CD4-positive, alpha-beta T cell treated with Interferon alpha-2 for 1 hour (primary cell): Measurements from ENCODE around the gene ARHGEF4.

ENCODE experiments used
- DNase-seq, 2 donors: peaks; one replicate each; pipeline ENCODE4 v3.0.0-alpha.2; 2020 to 2022

The ARHGEF4 gene

DNA sequence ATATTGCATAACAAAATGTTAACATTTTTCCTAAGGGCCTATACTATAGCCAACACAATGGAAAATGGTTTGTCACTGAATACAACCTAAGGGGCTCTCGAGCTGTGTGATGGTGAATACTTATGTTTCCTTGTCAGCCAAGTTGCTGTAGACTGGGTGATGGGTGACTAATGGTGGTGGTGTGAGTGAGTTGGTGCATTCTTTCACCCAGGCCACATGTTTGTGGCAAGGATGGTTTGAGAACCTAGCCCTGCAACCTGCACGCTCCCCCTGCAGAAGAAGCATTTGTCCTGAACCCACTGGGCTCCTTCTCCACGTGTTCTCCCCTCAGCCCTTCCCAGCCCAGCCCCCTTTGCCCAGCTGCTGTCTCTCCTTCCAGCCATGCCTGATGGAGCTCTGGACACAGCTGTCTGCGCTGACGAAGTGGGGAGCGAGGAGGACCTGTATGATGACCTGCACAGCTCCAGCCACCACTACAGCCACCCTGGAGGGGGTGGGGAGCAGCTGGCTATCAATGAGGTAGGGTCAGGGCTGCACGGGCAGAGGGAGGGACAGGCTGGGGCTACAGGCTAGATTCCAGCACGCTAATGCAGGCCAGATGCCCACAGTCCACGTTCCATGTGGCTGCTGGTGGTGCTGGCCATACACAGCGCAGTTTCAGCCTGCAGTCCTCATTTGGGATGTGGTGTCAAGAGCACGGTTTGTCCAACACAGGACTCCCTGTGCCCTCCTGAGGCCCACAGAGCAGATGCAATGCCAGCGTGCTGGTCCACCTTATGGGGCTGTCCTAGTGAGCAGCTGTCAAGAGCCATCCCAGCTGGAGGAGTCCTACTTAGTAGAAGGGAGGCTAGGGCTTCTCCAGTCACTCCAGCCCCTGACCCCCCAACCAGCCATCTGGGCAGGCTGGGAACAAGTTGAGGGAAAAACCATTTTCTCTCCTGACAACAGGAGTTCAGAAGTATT is 191.1 kb downstream of the ARHGEF4 start:
- no peak for DNase-seq

DNA sequence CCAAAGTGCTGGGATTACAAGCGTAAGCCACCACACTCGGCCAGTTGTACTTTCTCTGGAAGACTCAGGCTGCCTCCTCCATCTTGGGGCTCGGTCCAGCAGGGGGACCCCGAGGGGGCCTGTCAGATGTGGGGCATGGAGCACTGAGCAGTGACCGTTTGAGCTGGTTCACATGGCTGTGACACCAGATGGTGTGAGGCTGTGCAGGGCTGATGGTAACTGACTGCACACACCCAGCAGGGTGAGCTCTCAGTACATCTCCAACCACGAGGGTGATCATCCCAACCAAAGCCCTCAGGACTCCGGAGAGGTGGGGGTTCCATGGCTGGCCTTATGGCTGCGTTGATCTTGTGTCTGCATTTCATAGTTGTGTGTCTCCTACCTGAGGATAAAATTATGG is 193.1 kb downstream of the ARHGEF4 start:
- DNase-seq = no peak

DNA sequence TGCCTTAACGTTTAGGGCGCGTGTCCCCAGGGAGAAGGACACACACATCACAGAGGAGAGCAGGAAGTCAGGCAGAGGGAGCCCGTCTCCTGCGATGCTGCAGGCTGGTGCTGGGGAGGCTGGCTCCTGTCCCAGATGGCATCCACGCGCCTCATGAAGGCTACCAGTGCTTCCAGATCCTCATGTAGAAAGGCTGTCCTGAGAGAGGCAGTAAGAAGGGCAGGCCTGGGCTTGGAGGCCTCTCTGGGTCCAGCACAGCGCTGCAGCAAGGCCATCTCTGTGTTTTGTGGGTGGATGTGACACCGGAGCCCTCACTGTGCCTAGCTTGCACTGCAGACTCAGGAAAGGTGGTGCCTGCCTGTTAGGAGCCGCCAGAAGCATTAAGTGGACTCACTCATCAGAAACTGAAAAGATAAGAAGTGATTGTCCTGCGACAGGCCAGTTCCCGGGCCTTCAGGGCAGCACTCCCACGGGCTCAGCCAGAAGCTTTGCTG is 193.8 kb downstream of the ARHGEF4 start:
- no peak for DNase-seq

DNA sequence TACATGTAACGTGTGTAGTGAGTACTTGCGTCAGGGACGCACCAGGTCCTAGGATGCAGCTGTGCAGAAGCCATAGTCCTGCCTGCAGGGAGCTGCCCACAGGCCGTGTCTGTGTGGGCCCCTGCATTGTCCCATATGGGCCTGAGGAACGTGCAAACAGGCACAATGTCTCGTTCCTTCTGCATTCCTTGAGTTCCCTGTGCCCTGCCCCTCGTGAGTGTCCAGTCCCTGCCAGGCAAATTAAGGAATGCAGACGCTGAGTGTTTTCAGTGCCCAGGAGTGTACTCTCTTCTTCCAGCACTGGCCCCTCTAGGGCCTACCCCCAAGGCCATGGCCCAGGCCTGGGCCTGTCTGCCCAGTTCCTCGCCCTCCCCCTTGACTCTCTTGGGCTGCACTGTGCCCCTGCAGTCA is 194.7 kb downstream of the ARHGEF4 start:
- no peak for DNase-seq

DNA sequence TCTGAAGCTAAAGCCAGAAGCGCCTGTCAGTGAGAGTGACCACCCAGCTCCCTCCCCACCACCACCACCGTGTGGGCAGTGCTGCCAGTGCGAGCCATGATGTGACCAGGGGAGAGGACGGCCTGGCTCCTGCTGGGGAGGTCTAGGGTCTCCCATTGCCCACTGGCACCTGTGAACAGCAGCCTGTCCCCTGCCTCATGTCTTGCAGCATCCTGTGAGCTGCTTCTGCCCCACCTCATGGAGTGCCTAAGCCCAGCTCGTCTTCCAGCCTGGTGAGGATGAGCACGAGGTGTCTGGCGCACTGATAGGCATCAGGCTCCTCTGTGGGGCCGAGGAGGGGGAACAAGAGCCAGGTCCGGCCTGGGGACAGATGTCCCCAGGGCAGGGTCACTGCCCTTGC is 195.2 kb downstream of the ARHGEF4 start:
- no peak for DNase-seq

DNA sequence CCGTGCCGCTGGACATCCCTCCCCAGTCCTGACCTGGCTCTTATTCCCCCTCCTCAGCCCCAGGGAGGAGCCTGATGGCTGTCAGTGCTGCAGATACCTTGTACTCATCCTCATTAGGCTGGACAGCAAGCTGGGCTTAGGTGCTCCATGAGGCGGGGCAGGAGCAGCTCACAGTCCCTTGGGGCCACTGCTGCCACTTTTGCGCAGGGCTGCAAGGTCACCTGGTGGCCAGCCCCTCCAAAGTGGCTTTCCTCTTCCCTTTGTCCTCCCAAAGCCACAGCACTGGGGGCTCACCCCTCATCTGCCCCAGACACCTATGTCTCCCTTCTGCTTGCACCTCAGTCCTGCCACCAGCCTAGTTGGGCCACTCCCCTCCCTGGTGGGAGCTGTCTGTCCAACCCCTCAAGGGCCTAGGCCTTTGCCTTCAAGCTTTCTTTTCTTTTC is 195.7 kb downstream of the ARHGEF4 start:
- DNase-seq = no peak

DNA sequence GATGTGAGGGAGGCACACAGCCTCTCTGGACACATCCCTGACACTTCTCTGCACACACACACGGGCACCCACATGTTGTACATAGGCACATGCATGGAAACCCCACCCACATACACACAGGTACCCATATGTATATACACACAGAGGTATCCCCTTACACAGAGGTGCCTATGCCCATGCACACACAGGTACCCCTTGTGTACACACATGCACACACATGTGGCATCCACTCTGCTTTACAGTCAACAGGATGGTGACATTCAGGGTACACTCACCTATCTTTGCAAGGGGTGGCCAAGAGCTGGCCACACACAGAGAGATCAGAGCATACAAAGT is 197.0 kb downstream of the ARHGEF4 start:
- DNase-seq = no peak

DNA sequence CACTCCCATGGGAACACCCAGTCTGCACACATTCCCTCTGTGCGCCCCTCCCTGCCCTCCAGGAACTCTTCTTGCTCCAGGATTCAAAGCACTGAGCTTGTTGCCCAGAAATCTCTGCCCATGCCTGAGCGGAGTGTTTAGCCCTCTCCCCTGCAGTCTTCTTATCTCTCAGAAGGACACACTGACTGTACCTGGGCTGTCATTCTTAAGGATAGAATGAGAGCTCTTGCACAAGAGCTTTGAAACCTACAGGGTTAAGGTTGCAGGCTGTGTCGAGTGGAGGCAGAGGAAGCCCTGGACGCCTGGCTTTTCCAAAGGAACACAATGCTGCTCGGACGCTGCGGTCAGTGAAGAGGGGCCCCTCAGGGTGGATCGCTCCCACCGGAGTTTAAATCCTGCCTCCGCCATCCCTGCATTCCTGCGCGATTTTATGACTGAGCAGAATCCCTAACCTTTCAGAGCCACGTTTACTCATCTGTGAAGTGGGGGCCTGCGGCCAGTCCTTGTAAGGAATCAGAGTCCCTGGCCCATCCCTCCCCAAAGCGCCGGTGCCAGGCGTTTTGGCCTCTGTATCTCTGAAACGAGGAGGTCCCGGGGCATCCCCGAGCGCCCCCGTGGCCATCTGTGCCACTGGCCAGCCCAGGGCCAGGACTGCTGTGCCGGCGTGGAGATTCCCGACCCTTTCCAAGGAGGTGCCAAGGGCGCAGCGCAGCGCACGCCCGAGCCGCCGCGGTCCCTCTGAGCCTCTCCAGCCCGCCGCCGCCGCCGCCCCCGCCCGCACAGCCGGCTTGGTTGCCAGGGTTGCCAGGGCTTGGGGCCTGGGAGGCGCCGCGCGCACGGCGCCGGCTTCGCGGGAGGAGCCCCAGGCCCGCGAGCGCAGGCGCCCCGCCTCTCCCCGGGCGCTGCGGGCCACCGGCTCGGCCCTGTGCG is 197.7 kb downstream of the ARHGEF4 start:
- no peak for DNase-seq

DNA sequence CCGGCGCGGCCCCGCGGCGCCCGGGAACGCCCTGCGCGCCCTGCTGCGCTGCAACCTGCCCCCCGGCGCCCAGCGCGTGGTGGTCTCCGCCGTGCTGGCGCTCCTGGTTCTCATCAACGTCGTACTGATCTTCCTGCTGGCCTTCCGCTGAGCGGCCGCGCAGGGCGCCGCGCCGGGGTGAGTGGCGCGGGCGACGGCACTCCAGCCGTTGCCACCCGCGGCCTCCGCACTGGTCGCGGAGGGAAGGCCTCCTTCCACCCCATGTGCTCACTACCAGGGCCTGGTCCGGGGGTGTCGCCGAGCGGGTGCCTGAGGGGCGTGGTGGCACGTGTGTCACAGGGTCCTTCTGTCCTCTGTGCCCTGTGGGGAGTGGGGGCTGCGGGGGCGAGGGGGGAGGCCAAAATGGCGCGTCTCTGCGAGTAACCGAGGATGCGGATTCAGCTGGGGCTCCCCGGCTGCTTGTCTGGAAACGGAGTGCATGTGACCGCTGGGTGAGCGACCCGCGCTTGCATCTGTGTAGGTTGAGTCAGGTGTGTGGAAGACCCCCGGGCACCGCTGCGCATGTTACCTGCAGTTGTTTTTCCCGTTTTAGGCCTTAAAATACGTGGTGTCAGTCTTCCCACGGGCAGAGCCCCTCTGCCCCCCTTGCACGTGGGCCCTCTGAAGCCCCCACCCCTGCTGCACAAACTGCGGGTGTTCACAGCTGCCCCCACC is 198.6 kb downstream of the ARHGEF4 start:
- DNase-seq = no peak

DNA sequence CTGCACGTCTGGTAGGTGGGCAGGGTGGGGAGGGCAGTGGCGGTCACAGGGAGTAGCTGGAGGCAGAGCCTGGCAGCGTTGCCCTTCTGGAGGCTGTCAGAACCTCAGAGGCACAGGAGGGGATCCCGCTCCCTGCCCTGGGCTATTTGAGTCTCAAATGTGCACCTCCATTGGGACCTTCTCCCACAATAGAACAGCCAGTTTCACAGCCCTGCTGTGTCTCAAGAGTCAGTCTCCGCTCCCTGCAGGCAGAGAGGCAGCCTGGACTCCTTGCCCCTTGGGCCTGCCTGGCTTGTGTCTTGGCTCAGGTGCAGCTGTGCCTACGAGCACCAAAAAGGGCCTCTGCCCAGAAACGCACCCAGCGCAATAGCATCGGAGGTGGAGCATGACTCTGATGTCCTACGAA is 199.1 kb downstream of the ARHGEF4 start:
- no peak for DNase-seq

DNA sequence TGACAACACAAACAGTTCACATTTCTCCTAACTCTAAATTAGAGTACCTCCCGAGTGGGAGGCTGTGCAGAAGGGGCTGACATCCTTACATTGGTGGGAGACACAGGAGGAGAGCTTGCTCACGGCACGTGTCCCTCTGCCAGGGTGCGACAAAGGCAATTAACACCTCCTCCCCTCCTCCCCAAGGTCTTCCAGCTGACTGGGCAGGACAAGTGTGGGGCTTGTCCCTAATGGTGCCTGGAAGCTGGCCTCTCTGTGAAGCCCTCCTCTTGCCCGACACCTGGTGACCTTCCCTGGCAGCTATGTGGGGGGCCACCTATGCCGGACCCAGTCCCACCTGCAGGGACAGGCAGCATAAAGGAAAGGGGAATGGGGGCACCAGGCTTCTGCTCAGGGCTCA is 199.6 kb downstream of the ARHGEF4 start:
- no peak for DNase-seq

DNA sequence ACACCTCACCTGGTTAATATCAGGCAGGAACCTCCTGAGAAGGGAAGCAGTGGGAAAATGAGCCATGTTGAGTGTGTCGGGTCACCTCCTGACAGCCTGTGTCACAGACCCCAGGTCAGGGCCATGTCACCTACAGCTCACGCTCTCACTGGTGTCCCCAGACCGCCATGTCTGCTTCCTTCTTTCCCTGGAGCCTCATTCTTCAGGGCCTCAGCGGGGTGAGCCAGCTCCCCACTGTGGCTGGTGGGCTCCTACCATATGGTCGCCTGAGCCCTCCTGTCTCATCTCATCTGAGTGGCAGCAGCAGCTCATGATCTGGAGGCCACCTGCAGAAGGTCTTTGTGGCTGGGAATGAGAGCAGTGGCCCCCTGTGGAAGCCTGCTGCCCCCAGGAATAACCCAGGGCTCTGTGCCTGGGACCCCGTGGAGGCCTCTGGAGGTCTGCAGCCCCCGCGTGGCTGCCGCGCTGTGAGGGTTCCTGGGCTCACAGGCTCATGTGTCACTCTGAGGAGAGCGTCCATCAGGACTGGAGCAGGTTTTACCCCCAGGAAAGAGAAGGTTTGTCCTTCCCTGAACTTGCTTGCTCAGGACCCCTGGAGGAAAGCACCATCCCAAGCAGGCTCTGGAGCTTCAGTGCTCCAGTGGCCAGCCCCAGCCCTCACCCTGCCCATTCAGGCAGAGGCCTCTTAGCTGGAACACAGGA is 200.1 kb downstream of the ARHGEF4 start:
- no peak for DNase-seq

DNA sequence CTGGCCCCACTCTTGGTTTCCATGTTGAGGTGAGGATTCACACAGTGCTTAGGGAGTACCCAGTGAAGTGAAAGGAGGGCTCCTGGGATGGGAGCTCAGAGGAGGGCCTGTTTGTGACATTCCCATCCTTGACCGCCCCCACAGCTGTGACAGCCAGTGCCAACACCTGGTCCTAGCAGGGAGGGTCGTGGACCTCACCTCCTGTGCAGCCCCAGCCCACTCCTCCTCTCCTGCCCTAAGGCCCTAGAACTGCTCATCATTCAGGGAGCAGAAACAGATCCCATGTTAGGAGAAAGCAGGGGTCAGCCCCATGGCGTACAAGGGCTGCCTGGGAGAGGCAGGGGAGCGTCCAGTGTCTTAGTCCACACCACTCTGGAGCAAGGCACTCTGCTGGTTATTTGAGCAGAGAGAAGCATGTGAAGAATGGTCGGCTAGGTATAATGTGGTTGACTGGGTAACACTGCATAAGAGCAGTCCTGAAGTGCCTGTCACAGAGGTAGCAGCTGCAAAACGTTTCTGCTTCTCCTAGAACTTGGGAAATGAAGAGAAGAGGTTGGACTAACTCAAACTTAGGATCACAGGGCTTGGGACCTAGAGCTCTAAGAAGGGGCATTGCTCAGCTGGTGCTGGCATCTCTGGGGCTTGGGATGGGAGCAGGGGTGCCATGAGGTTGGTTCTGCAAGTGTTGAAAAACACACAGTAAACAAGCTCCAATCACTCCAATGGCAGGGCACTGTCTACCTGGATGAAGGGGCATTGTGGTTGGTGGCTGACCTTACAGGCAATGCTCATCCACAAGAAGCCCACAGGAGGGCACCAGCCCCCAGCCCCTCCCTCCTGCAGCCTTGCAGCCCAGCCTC is 200.9 kb downstream of the ARHGEF4 start:
- no peak for DNase-seq

DNA sequence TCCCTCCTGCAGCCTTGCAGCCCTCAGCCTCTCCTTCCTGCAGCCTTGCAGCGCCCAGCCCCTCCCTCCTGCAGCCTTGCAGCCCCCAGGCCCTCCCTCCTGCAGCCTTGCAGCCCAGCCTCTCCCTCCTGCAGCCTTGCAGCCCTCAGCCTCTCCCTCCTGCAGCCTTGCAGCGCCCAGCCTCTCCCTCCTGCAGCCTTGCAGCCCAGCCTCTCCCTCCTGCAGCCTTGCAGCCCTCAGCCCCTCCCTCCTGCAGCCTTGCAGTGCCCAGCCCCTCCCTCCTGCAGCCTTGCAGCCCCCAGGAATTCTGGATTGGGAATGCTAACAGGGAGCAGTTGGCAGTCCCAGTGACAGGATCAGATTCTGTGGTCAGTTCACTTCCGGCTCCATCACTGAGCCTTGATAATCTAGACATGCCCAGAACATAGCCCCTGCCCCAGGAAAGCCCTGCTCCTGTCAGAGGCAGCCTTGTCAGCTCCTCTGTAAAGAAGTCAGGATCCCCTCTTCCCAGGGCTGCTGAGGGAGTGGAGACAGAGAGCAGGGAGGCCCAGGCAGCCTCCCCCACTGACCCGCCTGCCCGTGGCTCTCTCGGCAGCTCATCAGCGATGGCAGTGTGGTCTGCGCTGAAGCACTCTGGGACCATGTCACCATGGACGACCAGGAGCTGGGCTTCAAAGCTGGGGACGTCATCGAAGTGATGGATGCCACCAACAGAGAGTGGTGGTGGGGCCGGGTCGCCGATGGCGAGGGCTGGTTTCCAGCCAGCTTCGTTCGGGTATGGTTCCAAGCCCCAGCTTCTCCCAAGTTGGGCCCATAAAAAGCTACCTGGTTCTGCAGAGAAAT is 201.8 kb downstream of the ARHGEF4 start:
- no peak for DNase-seq

DNA sequence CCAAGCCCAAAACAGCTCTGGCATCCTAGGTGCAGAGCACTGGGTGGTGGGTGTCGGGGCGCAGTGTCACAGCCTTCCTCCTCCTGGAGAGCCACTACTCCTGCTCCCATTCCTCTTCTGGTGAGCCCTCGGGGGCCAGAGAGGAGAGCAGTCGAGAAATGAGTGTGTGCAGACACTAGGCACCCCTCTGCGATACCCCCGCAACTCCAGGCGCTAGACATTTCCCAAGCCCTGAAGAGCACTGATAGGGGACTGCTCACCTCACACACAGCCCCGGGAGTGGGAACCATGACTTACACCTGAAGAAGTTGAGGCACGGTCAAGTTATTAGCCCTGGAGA is 202.4 kb downstream of the ARHGEF4 start:
- DNase-seq = no peak

DNA sequence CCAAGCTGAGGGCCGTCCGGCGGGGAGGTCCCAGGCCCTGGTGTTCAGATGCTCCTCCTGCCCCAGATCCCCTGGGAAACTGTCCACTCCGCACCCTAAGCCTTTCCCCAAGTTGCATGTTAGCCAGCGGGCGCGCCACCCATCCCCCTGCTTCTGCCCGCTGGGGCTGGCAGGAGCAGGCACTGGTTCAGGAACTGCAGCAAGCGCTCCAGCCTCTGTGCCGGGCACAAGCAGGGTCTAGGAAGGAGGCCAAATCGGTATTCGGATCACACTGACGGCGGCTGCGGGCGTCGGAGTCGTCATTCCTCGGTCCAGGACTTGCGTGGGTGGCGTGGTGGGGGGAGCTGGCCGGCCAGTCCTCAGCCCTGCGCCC is 202.8 kb downstream of the ARHGEF4 start:
- no peak for DNase-seq

DNA sequence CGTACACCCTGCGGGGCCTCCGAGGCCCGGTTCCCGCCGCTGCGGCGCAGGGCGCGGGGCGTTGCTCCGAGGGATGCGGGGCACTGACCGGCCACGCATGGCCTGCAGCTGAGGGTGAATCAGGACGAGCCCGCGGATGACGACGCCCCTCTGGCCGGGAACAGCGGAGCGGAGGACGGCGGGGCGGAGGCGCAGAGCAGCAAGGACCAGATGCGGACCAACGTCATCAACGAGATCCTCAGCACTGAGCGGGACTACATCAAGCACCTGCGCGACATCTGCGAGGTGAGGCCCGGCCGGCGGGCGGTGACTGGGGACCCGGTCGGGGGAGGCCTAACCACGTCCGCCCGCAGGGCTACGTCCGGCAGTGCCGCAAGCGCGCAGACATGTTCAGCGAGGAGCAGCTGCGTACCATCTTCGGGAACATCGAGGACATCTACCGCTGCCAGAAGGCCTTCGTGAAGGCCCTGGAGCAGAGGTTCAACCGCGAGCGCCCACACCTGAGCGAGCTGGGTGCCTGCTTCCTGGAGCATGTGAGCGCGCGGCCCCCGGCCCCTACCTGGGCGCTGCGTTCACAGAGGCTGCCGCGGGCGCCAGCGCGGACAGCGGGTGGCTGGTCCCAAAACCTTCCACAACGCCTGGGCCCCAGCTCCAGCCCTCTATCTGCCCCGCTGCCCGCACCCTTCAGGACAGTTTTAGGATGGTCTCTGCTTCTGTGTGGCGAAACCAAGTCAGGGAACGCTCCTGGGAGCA is 203.4 kb downstream of the ARHGEF4 start:
- peak; percentile 9 to 38 for DNase-seq

DNA sequence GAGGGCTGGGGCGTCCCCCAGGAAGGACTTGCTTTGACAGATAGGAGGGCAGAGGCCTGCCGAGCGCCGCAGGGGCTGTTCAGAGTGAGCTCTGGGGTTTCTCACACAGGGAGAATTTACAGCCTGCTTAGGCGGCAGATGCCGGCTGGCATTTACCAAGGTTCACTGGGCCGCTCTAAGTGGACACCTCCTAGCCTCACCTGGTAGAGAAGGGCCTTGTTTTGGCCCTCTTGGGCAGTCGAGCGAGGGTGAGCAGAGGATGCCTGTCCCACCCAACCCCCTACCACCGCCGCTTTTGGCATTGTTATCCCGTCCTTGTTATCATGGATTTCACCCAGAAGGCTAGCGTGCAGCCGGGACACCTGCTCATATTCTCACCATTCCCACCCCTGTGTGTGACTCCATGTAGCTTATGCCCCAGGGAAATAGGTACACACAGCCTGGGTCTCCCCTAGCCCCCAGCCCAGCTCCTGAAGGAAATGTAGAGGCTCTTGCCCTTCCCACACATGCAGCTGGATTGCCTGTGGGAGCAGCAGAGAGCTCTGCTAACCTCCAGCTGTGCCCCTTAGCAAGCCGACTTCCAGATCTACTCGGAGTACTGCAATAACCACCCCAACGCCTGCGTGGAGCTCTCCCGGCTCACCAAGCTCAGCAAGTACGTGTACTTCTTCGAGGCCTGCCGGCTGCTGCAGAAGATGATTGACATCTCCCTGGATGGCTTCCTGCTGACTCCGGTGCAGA is 204.1 kb downstream of the ARHGEF4 start:
- peak in 1 of 2 donors; percentile 19 for DNase-seq
